NCI-H146 (cell line): ENCODE data around the gene SEC16B.

Experiments used
- DNase-seq: peaks from one replicate; lab custom pipeline; 2025; lab: John Stamatoyannopoulos, UW

SEC16B gene

DNA sequence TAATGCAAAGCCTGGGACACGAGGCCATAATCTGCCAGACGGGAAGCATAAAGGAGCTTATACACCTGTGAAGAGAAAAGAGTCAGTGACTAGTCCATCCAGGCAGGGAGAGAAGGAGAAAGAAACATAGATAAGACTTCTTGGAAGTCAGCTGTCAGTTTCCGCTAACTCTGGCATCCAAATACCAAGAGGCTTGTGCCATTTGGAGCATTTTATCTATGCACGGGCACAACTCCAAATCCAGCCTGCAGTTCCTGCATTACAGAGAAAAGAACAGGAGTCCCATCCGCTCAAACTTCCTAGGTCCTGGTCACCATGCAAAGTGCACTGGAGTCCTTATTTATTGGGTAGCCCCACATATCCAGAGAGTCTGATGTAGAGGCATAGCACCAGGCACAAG is 27.9 kb downstream of the SEC16B start:
- no peak for DNase-seq

DNA sequence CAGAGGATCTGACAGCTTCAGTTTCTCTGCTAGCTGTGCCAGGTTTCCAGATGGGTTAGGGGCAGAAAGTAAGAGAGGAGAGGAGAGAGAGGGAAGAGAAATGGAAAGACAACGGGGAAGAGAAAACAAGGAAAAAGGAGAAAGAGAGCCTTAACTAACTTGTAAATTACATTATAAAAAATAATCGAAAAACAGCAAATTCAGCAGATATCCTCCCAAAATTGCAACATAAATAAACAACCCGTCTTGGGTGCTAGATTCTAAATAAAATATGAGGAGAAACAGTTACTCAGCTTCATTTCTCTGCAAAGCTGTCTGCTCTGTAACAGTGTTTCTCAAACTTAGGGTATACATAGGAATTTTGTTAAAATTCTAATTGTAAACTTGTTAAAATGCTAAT is 29.2 kb downstream of the SEC16B start:
- DNase-seq = no peak

DNA sequence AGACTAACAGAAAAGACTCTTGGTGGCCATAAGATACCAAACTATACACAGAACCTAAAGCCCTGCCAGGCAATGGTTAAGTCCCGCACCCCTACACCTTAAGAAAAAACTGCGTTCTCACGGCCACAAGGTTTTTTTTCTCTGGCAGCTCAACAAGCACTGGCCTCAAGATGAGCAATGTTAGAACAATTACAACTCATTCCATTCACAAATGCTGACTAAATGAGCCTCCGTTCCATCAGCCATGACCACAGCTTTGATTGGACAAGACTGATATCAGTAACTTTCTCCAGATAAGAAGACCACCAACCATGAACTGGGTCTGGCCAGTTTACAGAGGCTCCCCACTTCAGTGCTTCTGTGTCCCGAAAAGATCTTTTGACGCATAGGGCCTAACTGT is 31.9 kb downstream of the SEC16B start:
- DNase-seq = no peak

DNA sequence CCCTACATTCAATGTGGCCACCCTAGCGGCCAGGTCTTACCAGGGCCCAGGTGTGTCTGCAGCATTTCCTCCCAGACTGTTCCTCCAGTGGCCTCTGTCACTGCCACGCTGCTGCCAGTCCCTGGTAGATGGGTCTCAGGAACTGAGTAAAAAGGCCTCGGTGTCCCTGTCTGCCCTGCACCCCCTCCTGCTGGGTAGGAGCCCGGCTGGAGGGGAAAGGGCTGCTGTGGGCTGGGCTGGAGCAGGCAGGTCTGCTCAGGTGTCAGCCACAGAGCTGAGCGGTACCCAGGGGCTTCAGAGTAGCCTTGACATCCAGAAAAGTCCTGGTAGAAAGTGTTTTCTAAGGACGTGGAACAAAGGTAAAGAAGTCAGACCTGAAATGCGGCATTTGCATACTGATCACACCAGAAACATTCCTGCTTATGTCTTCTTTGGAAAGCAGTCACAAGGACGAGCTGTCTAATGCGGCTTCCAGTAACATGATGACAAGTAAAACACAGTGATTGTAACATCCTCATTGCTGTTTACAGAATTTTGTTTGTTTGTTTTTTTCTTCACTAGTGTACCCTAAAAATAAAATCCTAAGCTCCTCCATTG is 32.6 kb downstream of the SEC16B start:
- DNase-seq = no peak

DNA sequence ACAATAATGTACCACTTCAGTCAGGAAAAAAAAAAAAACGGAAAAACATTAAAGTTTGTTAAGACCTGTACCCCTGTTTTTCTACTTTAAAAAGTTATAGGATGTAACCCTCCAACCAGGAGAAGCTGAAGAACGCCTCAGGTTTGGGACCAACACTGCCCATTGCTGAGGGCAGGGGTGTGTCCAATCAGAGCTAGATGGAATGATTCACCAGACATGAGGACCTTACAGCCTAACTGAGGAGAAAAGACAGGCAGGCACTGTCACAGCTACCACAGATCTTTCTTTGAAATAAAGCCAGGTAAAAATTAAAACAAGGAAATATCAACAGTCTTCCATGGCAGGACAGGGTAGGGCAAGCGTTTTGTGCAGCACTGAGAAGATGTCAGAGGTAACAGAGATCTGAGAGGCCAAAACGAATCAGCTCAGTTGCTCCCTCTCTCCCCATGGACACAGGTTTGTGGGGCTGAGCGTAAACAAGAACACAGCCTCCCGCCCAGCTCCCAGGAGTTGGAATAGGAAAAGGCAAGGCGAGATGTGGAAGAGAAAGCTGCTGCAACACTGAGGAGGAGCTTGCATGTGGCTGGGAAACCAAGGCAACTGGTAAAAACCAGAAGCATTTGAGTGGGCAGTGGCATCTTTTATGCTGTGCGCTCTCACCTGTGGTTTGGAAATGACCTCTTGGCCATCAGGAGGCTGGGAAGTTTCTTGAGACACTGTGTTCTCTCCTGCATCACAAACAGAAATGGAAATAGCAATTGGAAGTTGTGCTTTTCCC is 34.0 kb downstream of the SEC16B start:
- no peak for DNase-seq

DNA sequence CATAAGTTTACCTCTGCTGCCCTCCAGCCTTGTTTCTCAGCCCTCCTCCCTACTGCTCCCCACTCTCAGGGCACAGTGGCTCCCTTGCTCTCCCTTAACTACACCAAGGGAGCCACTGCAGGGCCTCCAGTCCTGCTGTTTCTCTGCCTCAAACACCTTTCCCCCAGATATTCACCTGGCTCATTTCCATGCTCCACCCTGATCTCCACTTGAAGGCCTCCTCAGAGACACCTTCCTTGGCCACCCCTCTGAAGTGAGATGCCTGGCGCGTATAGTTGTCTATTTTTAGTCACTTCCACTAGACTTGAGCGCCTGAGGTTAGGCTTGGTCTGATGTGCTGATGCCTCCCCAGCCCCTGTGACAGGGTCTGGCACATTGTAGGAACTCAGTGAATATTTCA is 34.9 kb downstream of the SEC16B start:
- DNase-seq = no peak

DNA sequence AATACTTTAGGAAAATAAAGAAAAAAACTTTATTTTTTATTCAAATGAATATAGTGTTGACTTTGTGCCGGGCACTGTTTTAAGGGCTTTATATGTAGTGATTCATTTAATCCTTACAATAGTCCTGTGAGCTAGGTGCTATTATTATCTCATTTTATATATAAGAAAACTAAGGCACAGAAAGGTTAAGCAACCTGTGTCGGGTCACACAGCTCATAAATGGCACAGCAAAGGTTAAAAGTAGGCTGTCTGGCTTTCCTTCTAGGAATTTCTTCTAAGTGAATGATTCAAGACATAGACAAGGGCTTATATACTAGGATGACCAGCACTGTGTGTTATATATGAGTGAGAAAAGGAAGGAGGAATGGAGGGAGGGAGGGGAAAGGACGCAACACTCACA is 35.4 kb downstream of the SEC16B start:
- DNase-seq = no peak

DNA sequence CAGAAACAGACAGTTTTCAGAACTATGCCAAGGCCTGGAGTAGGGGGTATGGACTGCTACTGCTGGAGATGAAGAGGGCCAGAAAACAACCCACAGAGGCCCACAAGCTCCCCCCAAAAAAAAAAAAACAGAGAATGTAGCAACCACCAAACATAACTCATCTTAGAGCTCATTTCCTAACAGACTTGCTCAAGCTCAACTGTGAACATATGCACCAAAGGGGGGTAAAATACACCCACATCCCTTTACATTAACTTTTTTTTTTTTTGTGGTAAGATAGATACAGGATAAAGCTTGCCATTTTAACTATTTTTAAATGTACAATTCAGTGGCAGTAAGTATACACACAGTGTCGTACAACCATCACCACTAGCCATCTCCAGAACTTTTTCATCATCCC is 36.0 kb downstream of the SEC16B start:
- DNase-seq = no peak

DNA sequence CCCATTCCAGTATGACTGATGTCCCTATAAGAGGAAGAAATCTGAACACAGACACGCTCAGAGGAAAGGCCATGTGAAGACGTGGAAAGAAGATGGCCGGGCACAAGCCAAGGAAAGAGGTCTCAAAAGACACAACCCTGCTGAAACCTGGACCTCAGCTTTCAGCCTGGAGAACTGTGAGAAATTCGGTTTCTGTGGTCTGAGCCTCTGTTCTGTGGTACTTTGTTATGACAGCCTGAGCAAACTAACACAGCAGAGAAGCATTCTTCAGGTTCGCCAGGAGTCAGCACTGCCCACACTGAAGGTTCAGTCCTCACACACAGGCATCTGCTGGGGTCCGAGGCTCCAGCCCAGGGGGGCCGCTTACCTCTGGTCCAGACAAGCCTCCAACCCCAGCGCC is 37.7 kb downstream of the SEC16B start:
- DNase-seq = no peak

DNA sequence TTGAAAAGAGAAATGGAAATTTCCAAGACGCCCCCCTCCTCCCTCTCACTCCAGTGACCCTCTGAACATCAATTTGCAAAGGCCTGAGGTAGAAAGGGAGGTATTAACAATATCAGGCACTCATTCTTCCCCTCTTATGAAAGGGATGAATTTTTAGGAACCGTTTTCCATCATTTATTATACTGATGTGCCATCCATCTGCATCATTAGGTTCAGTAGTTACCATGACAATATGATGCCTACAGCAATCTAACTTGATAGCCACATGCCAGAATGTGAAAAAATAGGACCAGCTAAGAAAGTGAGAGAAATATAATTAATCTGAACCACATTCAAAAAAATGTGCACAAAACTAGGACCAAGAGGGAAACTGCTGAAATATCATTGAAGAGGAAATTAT is 40.9 kb downstream of the SEC16B start:
- no peak for DNase-seq

DNA sequence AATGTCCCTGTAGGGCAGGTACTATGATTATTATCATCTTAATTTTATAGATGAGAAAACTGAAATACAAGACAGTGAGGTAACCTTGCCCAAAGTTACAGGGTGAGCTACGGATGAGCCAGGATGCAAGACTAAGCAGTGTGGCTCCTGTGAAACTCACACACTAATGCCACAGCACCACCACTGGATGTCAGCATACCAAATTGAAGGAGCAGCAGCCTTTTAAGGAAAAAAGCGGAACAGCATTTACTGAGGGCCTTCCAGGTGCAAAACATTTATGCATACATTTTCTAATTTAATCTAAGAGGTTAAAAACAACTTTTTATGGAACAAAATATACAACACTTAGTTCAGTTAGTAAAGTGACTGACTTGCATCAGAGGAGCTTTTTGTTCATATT is 41.7 kb downstream of the SEC16B start:
- no peak for DNase-seq

DNA sequence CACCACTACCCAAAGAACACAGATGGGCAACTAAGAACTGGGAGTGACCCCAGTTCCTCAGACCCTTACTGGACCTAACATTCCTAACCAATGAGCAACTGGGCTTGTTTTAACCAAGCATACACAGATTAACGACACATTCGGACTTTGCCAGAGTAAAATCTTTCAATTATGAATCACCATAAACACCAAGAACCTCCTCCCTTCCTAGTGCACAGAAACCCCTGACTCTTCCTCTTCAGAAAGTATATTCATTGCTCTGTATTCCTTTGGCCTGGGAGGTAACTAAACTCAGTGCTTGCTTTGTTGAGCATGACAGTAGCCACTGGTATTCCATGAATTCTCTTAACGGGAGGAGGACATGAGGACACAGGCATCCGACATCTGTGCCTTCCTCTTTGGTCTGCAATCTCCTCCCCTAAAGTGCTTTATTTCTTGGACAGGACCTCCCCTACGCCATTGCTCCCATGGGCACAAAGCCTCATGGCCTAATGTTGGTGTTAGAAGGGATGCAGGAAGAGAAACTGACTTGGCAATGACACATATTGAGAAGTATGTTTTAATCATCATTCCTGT is 42.7 kb downstream of the SEC16B start:
- no peak for DNase-seq

DNA sequence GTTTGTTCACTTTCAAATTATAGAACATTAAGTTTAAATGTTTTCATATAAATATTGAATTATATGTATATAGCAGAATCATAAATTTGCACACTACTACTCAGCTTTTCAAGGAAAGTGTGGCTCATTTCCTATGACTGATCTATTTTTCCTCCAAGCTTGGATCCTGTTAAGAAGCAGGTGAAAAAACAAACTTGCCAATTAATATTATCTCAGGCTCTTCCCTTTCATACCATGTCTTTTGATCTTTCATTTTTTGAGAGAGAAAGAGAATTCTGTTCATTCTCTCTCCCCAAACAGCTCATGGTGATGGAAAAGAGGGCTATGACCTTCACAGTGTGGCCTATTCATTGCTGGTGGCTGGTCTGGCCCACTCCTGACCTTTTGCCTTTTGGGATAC is 43.7 kb downstream of the SEC16B start:
- no peak for DNase-seq

DNA sequence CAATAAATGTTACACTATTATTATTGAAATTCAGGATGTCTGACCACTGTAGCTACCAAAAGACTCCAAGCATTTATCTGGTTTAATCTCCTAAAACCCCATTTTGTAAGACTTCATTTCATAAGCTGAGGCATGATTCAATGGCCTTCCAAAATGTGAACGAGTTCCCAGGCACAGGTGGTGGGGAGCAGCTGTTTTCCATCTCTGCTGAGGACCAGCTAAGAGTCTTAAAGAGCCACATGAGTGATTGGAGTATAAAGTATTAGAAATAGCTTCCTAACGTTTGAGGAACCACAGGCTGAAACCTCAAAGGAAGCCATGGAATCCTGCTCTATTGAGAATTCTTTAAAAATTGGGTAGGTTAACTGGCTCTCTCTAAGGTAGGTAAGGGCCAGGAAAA is 44.9 kb downstream of the SEC16B start:
- no peak for DNase-seq

DNA sequence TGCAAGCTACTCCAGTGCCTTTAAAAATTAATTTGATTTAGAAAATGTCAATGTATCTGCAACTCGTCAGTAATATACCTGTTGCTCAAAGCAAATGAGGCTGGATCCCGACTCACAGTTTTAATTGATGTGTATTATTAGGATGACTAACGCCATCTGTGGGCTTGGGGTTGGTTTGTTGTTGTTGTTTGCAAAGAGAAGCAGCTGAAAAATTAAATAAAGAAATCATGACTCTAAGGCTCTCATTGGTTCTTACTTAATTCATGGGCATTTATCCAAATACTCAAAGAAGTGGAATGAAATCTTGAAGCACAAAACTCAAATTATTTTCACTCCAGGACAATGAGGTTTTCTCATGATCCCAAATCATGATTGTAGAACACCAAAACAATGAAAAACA is 46.4 kb downstream of the SEC16B start:
- DNase-seq = no peak

DNA sequence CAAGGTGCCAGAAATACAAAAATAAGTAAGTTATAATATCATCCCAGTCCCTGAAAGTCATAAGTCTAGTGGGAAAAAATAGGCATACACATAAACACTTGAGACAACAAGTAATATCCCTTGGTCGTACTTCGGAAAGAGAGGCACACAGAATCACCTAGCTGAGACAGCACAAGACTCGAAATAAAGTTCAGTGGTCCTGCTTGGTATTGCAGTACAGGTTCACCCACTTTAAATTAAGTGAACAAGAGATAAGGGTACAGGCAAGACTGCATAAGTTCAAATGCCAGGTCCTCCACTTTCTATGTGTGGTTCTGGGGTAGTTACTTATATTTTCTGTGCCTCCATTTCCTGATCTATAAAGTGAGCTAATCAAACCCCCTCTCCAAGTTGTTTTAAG is 47.6 kb downstream of the SEC16B start:
- DNase-seq = no peak

DNA sequence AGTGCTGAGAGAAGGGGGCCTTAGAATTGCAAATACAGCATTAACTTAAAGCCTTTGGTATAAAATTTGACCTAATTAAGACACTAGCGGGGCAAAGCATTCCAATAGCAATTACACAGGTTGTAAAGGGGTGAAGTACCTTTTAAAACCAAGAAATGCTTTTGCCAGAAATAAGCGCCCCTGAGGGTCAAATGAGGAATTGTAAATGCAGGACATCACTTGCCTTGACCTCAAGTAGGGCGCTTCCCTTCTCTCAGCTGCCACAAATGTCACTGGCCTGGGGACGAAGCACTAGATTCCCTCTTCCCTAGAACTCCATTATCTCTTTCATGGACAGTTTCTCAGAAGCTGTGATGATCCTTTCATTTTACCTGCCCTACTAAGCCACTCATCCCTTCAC is 48.3 kb downstream of the SEC16B start:
- DNase-seq = no peak

DNA sequence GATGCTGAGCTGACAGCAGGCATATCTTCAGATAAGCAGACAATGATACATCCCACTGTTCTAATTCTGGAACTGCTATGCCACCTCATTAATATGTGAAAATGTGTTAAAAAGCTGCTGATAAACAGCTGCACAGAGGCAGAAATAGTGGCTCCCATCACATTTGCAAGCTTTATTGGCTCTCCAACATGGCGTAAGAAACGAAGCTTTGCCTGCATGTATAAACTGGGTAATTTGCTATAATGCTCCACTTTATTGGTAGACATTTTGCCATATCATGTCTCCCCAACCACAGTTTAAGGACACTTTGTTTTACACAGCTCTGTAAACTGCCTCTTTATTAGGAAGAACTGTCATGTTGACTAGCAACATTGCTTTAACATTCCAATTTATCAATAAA is 49.8 kb downstream of the SEC16B start:
- DNase-seq = no peak

DNA sequence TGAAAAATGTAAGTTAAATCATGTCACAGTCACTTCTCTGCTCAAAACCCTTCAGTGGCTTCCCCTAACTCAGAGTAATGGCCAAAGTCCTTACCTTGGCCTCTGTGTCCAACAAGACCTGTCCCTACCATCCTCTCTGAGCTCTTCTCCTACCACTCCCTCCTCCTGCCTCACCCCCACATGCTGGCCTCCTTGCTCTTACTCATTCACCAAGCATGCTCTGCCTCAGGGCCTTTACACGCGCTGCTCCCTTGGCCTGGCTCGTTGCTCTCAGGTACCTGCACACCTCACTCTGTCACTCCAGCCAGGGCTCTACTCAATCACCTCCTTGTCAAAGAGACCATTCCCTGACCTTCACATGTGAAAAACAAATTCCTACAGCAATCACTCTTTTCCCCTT is 54.2 kb downstream of the SEC16B start:
- DNase-seq = no peak

DNA sequence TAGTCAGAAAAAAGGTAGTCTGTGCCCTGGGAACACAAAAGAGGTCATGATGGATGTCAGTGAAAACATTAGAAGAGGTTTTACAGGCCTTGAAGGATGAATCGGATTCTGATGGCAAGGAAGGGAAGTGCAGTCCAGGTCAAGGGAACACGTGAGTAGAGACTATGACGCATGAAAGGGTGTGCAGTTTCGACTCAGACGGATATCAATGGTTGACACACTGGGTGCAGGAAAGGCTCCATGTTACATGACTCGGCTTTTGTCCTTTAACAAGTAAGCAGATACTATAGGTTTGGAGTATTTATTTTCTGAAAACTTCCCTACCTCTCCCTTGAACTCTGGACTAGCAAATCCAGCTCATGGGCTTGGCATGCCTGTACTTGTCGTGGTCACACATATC is 55.3 kb downstream of the SEC16B start:
- DNase-seq = no peak

DNA sequence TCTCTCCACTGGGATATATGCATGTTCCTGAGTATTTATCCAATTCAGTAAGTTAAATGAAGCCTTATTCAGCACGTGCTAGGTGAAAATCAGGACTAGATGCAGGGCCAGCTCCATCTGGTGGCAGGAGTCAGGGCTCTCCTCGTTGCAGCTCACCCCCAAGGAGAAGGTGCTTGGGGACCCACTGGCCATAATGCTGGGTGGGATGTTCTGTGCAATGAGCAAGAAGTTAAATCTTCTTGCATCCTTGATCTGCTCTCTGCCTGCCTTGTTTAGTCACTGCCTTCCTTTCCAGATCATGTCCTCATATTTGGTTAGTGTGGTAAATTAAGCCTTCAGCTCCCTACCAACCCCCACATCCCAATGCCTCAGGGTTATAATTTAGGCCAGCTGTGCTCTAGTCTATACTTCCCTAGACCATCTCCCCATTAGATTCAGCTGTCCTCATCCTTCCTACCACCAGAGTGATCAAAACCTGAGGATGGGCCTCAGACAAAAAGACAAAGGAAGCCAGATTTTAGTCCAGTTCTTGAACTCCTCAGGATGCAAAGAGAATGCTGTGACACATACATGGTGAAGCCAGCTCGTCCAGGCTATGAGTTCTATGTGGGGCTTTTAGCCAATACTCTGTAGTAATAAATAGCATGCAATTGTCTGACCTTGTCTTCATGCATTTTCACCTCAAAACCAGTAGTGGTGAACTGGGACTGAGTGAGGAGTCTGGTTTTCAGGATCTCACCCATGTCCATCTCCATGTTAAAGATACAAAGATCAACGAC is 55.9 kb downstream of the SEC16B start:
- no peak for DNase-seq

DNA sequence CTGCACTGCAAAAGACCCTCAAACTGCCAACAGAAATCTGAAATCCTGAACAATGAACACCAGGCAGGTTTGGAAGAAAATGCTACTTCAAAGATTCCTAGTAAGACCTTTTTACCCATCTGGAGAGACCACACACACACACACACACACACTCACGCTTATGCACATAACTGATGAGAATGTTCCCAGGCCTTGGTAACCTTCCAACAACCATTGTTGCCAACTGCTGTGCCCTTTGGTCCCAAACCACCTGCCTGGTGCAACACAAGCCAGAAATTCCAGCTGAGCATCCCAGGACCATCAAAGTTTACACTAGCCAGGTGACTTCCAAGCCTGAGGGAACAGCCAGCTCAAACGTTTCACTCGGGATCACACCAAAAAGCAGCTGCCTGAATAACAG is 56.9 kb downstream of the SEC16B start:
- DNase-seq = no peak

DNA sequence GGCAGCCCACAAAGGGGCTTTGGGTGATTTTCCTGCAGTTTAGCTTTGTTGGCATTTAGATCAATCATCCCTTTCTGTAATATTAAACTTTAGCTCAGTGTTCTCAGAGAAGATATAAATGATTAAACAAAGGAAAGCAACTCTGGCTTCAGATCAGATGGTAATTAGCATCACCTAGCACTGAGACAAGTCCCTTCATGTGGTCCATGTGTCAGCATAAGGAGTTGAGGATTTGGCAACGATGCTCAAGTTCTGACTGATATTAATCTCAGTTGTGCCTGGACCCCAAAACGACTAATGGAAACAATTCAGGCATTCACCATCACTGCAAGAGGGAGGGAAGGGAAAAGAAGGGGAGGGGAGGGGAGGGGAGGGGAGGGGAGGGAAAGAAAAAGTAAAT is 60.4 kb downstream of the SEC16B start:
- DNase-seq = no peak
